COLO829 (cell line): ENCODE data around the gene UCN.
A peak's percentile ranks its signal among the peaks of the same experiment; 100 is the strongest.
"Not testable (repeated sequence)": the region's sequence is repeated elsewhere in the genome, so short reads cannot be mapped to it uniquely, and the experiment has no call there.

ENCODE experiments used
- DNase-seq: peaks from one replicate; pipeline ENCODE4 v3.0.0; 2012; ENCODE audit warnings: low spot score

The UCN gene, protein sequence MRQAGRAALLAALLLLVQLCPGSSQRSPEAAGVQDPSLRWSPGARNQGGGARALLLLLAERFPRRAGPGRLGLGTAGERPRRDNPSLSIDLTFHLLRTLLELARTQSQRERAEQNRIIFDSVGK

GRCh38 chr2:27308359-27308881, at the start of gene UCN:
Gene UCN, minus strand, starts transcription at chr2:27308445. Its CDS starts 550 bp downstream, at chr2:27307895.
- no peak for DNase-seq

DNA sequence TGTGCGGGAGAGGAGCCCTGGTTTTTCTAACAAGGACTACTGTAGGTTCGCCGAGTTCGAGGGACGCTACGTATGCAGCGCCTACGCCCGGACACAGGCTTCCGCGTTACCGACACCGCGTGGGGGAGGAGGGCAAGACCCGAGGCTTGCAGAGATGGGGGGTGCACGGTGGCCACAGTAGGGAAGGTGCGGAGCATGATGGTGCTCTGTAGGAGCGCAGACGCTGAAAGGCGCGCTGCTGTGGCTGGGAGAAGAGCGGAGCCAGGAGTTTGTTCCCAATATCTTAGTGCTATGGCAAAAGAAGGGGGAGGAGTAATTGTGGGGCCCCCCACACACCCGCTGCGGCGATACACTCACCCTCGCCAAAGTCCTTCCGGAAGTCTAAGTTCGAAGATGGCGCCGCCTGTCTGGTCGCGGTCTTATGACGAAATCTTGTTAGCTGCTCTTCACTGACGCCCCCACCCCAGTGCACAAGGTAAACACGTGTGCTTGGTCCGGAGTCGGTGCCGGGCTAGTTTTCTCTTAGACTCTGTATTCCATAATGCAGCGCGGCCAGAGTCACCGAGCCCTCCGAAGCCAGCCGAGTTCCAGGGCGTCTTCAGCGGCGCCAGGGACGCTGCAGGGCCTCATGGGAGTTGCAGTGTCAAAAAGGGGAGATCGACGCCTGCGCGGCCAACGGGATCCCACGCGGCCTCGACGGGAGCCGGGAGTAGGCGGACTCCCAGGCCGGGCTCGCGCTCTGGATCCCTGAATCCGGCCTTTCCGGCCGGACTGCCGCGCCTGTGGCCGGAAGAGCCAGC, 48.3 kb upstream of the UCN start, which contains the start of gene GTF3C2:
Gene GTF3C2, minus strand, starts transcription at position 383 of the 800 bp plus-strand sequence. CDS start 13,210 bp downstream, outside the sequence.
- DNase-seq, result peak; percentile 92

DNA sequence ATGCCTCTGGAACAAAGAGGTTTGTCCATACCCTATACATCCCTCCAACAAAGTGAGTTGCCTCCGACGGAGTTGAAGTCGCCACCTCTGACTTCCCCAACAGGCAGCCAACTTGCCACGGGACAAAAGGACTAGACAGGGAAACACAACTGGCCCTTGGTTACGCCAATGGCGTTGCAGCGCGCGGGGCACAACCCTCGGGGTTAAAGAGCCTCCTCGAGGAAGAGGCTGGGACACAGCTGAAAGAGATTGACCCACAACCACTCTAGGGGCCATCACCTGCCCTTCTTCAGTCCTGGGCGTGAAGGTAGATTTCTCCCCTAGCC, 47.8 kb upstream of the UCN start:
- DNase-seq, result no peak

DNA sequence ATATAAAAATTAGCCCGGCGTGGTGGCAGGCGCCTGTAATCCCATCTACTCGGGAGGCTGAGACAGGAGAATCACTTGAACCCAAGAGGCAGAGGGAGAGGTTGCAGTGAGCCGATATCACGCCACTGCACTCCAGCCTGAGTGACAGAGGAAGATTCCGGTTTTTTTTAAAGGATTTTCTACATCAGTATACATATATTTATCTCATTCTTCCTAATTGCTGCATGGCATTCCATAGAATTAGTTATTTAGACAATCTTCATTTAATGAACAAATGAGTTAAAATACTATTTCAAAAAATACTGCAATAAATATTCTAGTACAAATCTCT, 46.3 kb upstream of the UCN start:
- no peak for DNase-seq

GRCh38 chr2:27353762-27354596, 45.7 kb upstream of the UCN start:
- no peak for DNase-seq

DNA sequence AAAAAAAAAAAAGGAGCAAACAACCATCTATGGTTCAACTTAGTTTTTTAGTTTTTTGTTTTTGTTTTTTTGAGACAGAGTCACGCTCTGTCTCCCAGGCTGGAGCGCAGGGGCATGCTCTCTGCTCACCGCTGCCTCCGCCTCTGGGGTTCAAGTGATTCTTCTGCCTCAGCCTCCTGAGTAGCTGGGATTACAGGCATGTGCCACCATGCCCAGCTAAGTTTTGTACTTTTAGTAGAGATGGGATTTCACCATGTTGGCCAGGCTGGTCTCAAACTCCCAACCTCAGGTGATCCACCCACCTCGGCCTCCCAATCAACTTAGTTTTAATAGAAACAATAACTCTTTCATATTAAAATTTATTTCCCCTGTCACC, 45.1 kb upstream of the UCN start:
- not testable (repeated sequence) for DNase-seq

- no peak for DNase-seq
Measured at GRCh38 chr2:27351802-27352598, 43.8 kb upstream of the UCN start.

DNA sequence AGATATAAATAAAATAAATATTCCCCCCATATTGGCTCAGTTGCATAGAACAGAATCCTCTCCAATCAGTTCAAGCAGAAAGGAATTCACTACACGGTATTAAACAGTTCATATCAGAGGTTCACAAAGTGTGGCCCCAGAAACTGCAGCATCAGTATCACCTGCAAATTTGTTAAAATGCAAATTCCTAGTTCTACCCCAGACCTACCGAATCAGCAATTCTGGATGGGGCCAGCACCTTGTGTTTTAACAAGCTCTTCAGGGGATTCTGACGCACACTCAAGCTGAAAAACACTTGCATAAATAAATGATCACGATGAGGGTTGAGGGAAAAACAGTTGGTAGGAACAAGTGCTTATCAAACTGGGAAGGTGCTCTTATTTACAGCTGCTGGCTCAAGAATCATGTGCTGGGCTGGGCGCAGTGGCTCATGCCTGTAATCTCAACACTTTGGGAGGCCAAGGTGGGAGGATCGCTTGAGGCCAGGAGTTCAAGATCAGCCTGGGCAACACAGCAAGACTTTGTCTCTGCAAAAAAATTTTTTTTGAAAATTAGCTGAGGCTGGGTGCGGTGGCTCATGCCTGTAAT, 42.0 kb upstream of the UCN start:
- no peak for DNase-seq

DNA sequence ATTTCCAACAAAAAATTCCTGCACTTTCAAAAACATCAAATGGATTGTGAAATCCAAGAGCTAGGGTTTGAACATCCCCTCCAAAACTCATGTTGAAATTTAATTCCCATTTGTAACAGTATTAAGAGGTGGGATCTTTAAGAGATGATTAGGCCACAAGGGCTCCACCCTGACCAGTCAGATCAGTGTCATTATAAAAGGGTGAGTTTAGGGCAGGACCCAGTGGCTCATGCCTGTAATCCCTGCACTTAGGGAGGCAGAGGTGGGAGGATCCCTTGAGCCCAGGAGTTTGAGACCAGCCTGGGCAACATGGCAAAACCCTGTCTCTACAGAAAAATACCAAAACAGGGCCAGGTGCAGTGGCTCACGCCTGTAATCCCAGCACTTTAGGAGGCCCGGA, 39.4 kb upstream of the UCN start:
- DNase-seq, result no peak

DNA sequence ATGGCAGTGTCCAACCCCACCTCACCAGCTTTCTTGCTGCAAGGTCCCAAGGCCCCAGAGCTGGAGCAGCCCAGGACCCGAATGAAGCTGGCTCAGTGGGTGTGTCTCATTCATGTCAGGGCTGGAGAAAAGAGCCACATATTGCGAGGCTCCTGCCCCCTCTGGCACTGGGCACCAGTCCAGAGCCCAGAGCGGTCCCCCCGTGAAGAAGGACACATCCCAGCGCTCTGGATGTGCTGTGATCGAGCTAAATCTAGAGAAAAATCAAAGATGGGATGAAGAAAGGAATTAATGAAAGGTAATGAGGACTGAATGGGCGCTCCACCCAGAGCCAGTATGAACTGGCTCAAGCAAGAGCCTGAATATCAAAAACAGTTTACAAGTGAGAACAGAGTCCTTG, 27.9 kb upstream of the UCN start:
- DNase-seq, result no peak

DNA sequence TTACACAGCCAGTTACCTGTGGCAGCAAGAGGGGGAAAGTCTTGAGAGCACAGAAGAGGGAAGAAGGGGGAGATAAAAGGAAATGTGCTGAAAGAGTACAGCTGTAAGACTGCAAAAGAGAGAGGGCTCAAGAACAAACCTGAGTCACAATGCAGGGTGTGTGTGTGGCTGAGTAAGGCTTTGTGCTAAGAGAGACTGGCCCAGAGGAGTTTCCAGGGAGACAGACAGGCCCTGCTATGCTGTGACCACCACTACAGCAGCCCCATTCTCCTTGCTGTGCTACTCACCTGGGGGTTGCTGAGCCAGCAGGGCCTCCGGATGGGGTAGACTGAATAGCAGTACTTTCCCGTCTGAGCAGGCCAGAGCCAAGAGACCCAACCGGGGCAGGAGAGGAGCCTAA, 27.1 kb upstream of the UCN start:
- no peak for DNase-seq

- DNase-seq, result no peak
Measured at GRCh38 chr2:27324720-27325119, 16.5 kb upstream of the UCN start.

DNA sequence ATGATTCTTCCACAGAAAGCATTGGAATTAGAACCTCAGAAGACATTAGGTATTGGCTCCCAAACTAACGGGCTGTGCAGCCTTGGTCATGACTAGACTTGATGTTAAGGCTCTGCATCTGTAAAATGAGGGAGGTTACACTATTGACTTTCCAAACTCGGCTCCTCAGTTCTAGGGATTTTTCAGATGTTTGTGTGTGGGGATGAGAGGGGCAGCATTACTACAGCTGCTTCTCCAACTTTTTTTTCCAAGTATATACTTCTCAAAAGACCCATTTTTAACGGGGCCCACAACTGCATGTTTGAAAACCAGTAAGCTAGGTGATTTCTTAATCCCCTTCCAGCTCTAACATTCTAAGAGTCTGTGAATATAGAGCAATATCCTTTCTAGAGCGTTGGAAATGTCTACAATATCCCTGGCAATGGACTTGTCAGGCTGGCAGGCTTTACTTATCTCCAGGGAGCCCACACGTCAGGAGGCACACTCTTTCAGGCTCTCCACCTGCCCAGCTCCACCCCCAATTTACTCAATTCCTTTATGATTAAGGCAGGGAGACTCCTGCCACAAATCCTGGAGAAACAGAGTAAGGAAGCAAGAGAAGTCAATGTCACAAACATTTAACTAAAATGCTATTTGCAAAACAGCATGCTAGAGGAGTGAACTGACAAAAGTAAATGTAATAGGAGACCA, 15.5 kb upstream of the UCN start:
- DNase-seq, result no peak

GRCh38 chr2:27322766-27323595, 14.7 kb upstream of the UCN start, which contains the start of gene MPV17:
Gene MPV17, minus strand, starts transcription at chr2:27323097. Its CDS starts 580 bp downstream, at chr2:27322517.
- DNase-seq, result peak; percentile 96

GRCh38 chr2:27322301-27322765, 14.1 kb upstream of the UCN start:
- DNase-seq, result no peak

- DNase-seq, result peak; percentile 94
Measured at GRCh38 chr2:27320958-27321543, 12.8 kb upstream of the UCN start.

GRCh38 chr2:27319839-27320238, 11.6 kb upstream of the UCN start:
- DNase-seq, result not testable (repeated sequence)

GRCh38 chr2:27316655-27317412, 8.6 kb upstream of the UCN start:
- no peak for DNase-seq

DNA sequence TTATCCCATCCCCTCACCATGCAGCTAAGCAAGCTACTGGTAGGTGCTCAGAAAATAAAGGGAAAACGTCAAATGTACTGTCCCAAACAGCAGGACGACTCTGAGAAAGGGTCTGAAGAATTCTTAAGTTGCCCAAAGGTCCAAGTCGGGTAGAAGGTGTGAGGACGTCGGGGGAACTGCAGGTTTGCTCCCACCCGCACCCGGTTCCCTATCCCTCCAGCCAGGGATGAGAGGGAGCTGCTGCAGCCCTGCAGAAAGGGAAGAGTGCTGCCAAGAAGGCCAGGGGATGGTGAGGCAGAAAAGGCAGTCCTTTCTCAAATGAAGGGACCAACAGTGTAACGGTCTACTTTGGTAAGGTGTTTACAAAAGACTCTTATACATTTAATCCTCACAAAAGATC, 6.9 kb upstream of the UCN start:
- no peak for DNase-seq
